PC-9 (cell line): ENCODE measurements around the gene AKAP11. TPM values are rescaled to one million over a fixed set of nuclear protein-coding genes. Genes with fewer than 3 reads are reported as not detected.

ENCODE experiments used
- BruUV-seq: library from RNA; stranded (reverse); fragments of 400-500 nt; replicated peaks from 2 replicates; lab custom pipeline; 2021; lab: Mats Ljungman, UMichigan
- CTCF ChIA-PET: fragments of 300-600 bp; sonication (Branson Sonifier 250); formaldehyde crosslinking; loops from one replicate; lab custom pipeline; 2022; ENCODE audit warnings: antibody characterized with exemption; lab: Charles Lee
- POLR2A ChIA-PET: fragments of 300-600 bp; sonication (Branson Sonifier 250); formaldehyde crosslinking; loops from one replicate; lab custom pipeline; 2022; ENCODE audit warnings: antibody characterized with exemption; ENCODE audit not compliant: unreplicated experiment; lab: Charles Lee
- DNase-seq, 2 experiments: peaks; one replicate each; pipeline versions ENCODE4 v3.0.0 to v3.0.0-alpha.2; 2015 to 2022; ENCODE audit warnings: mixed read lengths in 1 of 2
- H2AFZ ChIP-seq: fragments of 200-600 bp; sonication (generic); 2 replicates; pipeline ENCODE4 v1.8.1; 2017; ENCODE audit warnings: antibody characterized with exemption
- H3F3A ChIP-seq: fragments of 200-600 bp; sonication (generic); 2 replicates; pipeline ENCODE4 v1.8.1; 2017; ENCODE audit warnings: antibody characterized with exemption, mild to moderate bottlenecking, low read depth; ENCODE audit not compliant: insufficient read depth
- H3K27ac ChIP-seq: fragments of 200-600 bp; sonication (generic); 2 replicates; pipeline ENCODE4 v1.6.1; 2016; ENCODE audit warnings: mixed run types
- H3K27me3 ChIP-seq: fragments of 200-600 bp; sonication (generic); 2 replicates; pipeline ENCODE4 v1.6.1; 2016; ENCODE audit warnings: low read depth, mixed run types; ENCODE audit not compliant: insufficient read depth
- H3K36me3 ChIP-seq: fragments of 200-600 bp; sonication (generic); 2 replicates; pipeline ENCODE4 v1.6.1; 2016; ENCODE audit warnings: low read depth, mixed run types
- H3K4me1 ChIP-seq: fragments of 200-600 bp; sonication (generic); replicated peaks from 2 replicates; pipeline ENCODE4 v1.6.1; 2016; ENCODE audit warnings: mixed run types; ENCODE audit not compliant: insufficient read depth
- H3K4me2 ChIP-seq: fragments of 200-600 bp; sonication (generic); 2 replicates; pipeline ENCODE4 v1.6.1; 2017; ENCODE audit warnings: mixed run types
- H3K4me3 ChIP-seq: fragments of 200-600 bp; sonication (generic); 2 replicates; pipeline ENCODE4 v1.6.1; 2016; ENCODE audit warnings: mixed run types
- H3K79me2 ChIP-seq: fragments of 200-600 bp; sonication (generic); 2 replicates; pipeline ENCODE4 v1.6.1; 2017; ENCODE audit warnings: low read depth, mixed run types
- H3K9me2 ChIP-seq: fragments of 200-600 bp; sonication (generic); 2 replicates; pipeline ENCODE4 v1.8.1; 2017; ENCODE audit warnings: mild to moderate bottlenecking; ENCODE audit not compliant: insufficient read depth
- H3K9me3 ChIP-seq: fragments of 200-600 bp; sonication (generic); 2 replicates; pipeline ENCODE4 v1.8.1; 2016; ENCODE audit warnings: low read depth; ENCODE audit not compliant: insufficient read depth
- H4K20me1 ChIP-seq: fragments of 200-600 bp; sonication (generic); 2 replicates; pipeline ENCODE4 v1.8.1; 2017; ENCODE audit not compliant: insufficient read depth
- EZH2 ChIP-seq: fragments of 200-600 bp; sonication (generic); IDR thresholded peaks from 2 replicates; pipeline ENCODE4 v1.8.0; 2017; ENCODE audit warnings: antibody characterized with exemption, low read depth
- intact Hi-C: fragments of 100-400 bp; cut with micrococcal nuclease; formaldehyde crosslinking; loops from one replicate; pipeline ENCODE4 v1.10.0; 2022; ENCODE audit not compliant: unreplicated experiment
- total RNA-seq: library from RNA; stranded (reverse); gene quantifications from 2 replicates; pipeline ENCODE4 v1.2.3, GENCODE V29; 2021
- TF ChIP-seq, protein P1 (sequence below): fragments of 200-600 bp; sonication (generic); conservative IDR thresholded peaks from 2 replicates; pipeline ENCODE4 v1.6.1; 2017; ENCODE audit warnings: mixed run types, antibody characterized with exemption, mild to moderate bottlenecking, moderate library complexity

AKAP11 gene
- total RNA-seq, 1 experiment from 2014 or later = 15.9 TPM

DNA sequence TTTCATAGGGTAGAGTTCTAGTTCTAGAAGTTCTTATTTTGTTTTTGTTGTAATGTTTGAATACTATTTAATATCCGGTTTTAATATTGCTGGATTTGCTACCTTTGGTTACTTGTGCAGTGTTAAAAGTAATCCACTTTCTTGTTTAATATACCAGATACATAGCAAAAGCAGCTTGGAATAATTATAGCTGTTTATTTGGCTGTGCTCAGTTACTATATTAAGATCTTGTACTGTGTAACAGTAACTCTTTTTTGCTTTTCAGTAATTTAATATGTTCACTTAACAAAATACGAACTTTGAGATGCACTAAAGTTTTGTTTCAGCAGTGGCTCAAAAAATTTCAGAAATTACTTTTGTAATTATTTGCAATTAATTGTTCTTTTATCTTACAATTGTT is 50.9 kb downstream of the AKAP11 start:
- no TSS peak for BruUV-seq
- no peaks in the 10 kb centered on the region for H3K79me2 ChIP-seq
- no peak for DNase-seq
- no peak overlapping the region for H3K4me2 ChIP-seq
- no peak overlapping the region for H3K4me3 ChIP-seq
- ChIA-PET POLR2A (no interaction called here), CTCF (no interaction called here)
- H2AFZ ChIP-seq = no peak overlapping the region
- no peak overlapping the region for H3K27ac ChIP-seq
- H3K27me3 ChIP-seq = no peaks in the 10 kb centered on the region
- H3K9me3 ChIP-seq = no peaks in the 10 kb centered on the region
- no peaks in the 10 kb centered on the region for H3F3A ChIP-seq
- H4K20me1 ChIP-seq = no peaks in the 10 kb centered on the region
- no peaks in the 10 kb centered on the region for H3K9me2 ChIP-seq
- H3K4me1 ChIP-seq = no peaks in the 10 kb centered on the region
- intact Hi-C loops = no loop called here
- peaks cover 3% of the 10 kb centered on the region; the same call in 1 of the 2 replicates for H3K36me3 ChIP-seq
- no peak for TF ChIP-seq EZH2
- TF ChIP-seq, protein P1, sequence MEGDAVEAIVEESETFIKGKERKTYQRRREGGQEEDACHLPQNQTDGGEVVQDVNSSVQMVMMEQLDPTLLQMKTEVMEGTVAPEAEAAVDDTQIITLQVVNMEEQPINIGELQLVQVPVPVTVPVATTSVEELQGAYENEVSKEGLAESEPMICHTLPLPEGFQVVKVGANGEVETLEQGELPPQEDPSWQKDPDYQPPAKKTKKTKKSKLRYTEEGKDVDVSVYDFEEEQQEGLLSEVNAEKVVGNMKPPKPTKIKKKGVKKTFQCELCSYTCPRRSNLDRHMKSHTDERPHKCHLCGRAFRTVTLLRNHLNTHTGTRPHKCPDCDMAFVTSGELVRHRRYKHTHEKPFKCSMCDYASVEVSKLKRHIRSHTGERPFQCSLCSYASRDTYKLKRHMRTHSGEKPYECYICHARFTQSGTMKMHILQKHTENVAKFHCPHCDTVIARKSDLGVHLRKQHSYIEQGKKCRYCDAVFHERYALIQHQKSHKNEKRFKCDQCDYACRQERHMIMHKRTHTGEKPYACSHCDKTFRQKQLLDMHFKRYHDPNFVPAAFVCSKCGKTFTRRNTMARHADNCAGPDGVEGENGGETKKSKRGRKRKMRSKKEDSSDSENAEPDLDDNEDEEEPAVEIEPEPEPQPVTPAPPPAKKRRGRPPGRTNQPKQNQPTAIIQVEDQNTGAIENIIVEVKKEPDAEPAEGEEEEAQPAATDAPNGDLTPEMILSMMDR = no peak

DNA sequence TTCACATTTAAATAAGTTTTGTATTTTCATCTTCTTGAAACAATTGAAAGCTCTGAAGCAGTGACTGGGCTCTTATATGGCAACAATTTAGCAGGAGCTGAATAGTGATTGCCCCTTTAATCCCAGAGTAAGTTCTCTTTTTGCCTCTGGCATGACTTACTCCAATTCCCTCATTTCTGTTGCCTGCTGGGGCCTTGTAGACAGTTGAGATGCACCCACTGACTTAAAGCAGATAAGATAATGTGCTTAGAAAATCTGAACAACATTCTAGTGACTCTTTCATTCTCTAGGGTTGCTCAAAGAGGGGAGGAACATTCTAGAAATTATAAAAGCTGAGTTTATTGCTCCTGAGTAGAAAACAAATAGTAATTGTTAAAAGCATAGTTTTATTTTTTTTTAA is 52.8 kb downstream of the AKAP11 start:
- H3K79me2 ChIP-seq = no peaks in the 10 kb centered on the region
- H3K4me1 ChIP-seq = no peaks in the 10 kb centered on the region
- no peak overlapping the region for H3K27ac ChIP-seq
- TF ChIP-seq, protein P1 = no peak
- TF ChIP-seq EZH2 = no peak
- no peak overlapping the region for H2AFZ ChIP-seq
- BruUV-seq = no TSS peak
- no peaks in the 10 kb centered on the region for H4K20me1 ChIP-seq
- no peaks in the 10 kb centered on the region for H3K27me3 ChIP-seq
- no peak for DNase-seq
- ChIA-PET CTCF (no interaction called here), POLR2A (no interaction called here)
- no peaks in the 10 kb centered on the region for H3F3A ChIP-seq
- intact Hi-C loops = no loop called here
- H3K9me2 ChIP-seq = no peaks in the 10 kb centered on the region
- no peak overlapping the region for H3K4me3 ChIP-seq
- no peaks in the 10 kb centered on the region for H3K9me3 ChIP-seq
- no peak overlapping the region for H3K4me2 ChIP-seq
- H3K36me3 ChIP-seq = peaks cover 3% of the 10 kb centered on the region; the same call in 1 of the 2 replicates

DNA sequence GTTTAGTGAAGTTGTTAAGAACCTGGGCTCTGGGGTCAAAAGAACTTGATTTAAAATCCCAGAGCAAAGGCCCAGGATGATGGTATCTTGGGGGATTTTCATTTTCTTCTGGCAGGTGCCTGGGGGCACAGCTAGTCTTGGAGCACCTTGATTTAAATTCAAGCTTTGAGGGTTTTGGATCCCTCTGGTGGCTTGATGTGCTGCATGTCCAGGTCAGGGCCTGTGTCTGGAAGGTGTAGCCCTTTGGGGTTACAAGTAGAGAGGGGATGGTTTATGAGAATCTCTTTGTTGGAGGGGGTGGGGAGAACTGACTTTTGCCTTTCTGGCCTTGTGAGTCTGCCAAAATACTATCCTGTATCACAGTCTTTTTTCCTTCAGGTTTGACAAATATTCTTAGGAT is 55.8 kb downstream of the AKAP11 start:
- Histone ChIP-seq H2AFZ (no peak overlapping the region), H3K4me1 (no peaks in the 10 kb centered on the region), H3K27me3 (no peaks in the 10 kb centered on the region), H3K4me3 (no peak overlapping the region), H3K9me3 (no peaks in the 10 kb centered on the region), H3K27ac (no peak overlapping the region), H3K36me3 (no peaks in the 10 kb centered on the region), H3F3A (no peaks in the 10 kb centered on the region), H4K20me1 (no peaks in the 10 kb centered on the region), H3K9me2 (no peaks in the 10 kb centered on the region), H3K4me2 (no peak overlapping the region), H3K79me2 (no peaks in the 10 kb centered on the region)
- TF ChIP-seq EZH2 = no peak
- TF ChIP-seq, protein P1 = no peak
- intact Hi-C loops = no loop called here
- no TSS peak for BruUV-seq
- ChIA-PET POLR2A (no interaction called here), CTCF (no interaction called here)
- no peak for DNase-seq
